GM11168 (cell line): ENCODE results near the gene MUC20.

ENCODE experiments used
- in situ Hi-C: fragments of 300-500 bp; cut with MboI; formaldehyde crosslinking; loops from one replicate; pipeline ENCODE4 v1.12.0; 2022; ENCODE audit warnings: low sequenced_read_pairs; ENCODE audit not compliant: unreplicated experiment

Gene MUC20

GRCh38 chr3:195708626-195709481 is 11.9 kb upstream of the MUC20 start:
- in situ Hi-C loops = loop anchor here (25.0 kb wide), 1 partner anchor 503 kb away; the partner anchor contains the start of genes SLC51A and ZDHHC19

DNA sequence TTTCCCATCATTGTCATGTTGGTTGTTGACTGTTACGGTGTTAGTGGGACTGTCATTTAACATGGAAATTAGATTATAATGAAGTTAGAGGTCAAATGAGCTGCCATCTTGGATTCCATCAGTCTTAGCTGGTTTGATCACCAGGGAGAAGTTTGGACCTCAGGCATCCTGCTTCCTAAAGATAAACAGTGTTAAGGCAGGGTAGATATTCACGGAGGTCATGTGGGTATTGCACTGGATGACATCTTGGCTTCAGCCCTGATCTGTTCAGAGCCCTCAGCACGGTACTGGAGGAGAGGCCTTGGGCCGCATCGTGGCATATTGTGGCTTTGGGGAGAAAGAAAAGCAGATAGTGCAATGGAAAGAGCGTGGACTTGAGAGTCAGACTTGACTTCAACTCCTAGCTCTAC is 11.1 kb upstream of the MUC20 start:
- in situ Hi-C loops = loop anchor here (25.0 kb wide), 1 partner anchor 503 kb away; the partner anchor contains the start of genes SLC51A and ZDHHC19

DNA sequence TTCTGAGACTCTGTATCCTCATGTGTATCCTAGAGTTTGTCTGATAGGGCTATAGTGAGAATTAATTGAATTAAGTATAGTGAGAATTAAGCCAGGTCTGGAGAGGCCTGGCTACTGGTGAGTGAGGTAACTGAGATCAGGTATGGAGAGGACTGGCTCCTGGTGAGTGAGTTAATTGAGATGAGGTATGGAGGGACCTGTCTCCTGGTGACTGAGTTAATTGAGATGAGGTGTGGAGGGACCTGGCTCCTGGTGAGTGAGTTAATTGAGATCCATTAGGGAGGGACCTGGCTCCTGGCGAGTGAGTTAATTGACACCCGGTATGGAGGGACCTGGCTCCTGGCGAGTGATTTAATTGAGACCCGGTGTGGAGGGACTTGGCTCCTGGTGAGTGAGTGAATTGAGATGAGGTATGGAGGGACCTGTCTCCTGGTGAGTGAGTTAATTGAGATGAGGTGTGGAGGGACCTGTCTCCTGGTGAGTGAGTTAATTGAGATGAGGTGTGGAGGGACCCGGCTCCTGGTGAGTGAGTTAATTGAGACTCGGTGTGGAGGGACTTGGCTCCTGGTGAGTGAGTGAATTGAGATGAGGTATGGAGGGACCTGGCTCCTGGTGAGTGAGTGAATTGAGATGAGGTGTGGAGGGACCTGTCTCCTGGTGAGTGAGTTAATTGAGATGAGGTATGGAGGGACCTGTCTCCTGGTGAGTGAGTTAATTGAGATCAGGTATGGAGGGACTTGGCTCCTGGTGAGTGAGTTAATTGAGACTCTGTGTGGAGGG is 10.5 kb upstream of the MUC20 start:
- in situ Hi-C loops = loop anchor here (25.0 kb wide), 1 partner anchor 502 kb away; the partner anchor contains the start of genes SLC51A and ZDHHC19

- in situ Hi-C loops = loop anchor here (25.0 kb wide), 1 partner anchor 501 kb away; the partner anchor contains the start of genes SLC51A and ZDHHC19
Observed at GRCh38 chr3:195711091-195711812, 9.5 kb upstream of the MUC20 start.

- in situ Hi-C loops = loop anchor here (25.0 kb wide), 1 partner anchor 500 kb away; the partner anchor contains the start of genes SLC51A and ZDHHC19
Observed at GRCh38 chr3:195711813-195712534, 8.8 kb upstream of the MUC20 start.

- in situ Hi-C loops = loop anchor here (25.0 kb wide), 1 partner anchor 500 kb away; the partner anchor contains the start of genes SLC51A and ZDHHC19
Observed at GRCh38 chr3:195712535-195712910, 8.3 kb upstream of the MUC20 start.

GRCh38 chr3:195713150-195713549 is 7.6 kb upstream of the MUC20 start:
- in situ Hi-C loops = loop anchor here (25.0 kb wide), 1 partner anchor 499 kb away; the partner anchor contains the start of genes SLC51A and ZDHHC19

- in situ Hi-C loops = loop anchor here (25.0 kb wide), 1 partner anchor 498 kb away; the partner anchor contains the start of genes SLC51A and ZDHHC19
Observed at GRCh38 chr3:195714380-195715011, 6.3 kb upstream of the MUC20 start.

DNA sequence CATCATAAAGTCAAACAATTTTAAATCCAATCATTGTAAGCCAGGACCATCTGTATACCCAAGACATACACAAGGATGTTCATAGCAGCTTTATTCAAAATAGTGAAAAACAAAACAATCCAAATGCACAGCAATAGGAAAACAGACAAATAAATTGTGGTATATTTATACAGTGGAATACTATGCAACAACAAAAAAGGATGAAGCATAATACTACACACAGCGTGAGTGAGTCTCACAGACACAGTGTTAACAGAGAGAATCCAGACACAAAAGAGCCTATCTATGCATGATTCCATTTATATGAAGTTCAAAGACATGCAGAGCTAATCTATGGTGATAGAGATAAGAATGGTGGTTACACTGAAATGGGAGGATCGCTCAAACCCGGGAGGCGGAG is 5.6 kb upstream of the MUC20 start:
- in situ Hi-C loops = loop anchor here (25.0 kb wide), 1 partner anchor 497 kb away; the partner anchor contains the start of genes SLC51A and ZDHHC19

- in situ Hi-C loops = loop anchor here (25.0 kb wide), 1 partner anchor 497 kb away; the partner anchor contains the start of genes SLC51A and ZDHHC19
Observed at GRCh38 chr3:195715583-195716266, 5.1 kb upstream of the MUC20 start.

- in situ Hi-C loops = loop anchor here (25.0 kb wide), 1 partner anchor 495 kb away; the partner anchor contains the start of genes SLC51A and ZDHHC19
Observed at GRCh38 chr3:195717416-195717815, 3.4 kb upstream of the MUC20 start.

- in situ Hi-C loops = loop anchor here (25.0 kb wide), 1 partner anchor 494 kb away; the partner anchor contains the start of genes SLC51A and ZDHHC19
Observed at GRCh38 chr3:195717852-195718476, 2.8 kb upstream of the MUC20 start.

- in situ Hi-C loops = loop anchor here (25.0 kb wide), 1 partner anchor 494 kb away; the partner anchor contains the start of genes SLC51A and ZDHHC19
Observed at GRCh38 chr3:195718477-195718984, 2.2 kb upstream of the MUC20 start.

GRCh38 chr3:195719514-195720254 is 1.1 kb upstream of the MUC20 start:
- in situ Hi-C loops = loop anchor here (5.0 to 25.0 kb wide), 2 partner anchors 102 to 493 kb away; partner anchors contain the start of genes SLC51A and ZDHHC19

DNA sequence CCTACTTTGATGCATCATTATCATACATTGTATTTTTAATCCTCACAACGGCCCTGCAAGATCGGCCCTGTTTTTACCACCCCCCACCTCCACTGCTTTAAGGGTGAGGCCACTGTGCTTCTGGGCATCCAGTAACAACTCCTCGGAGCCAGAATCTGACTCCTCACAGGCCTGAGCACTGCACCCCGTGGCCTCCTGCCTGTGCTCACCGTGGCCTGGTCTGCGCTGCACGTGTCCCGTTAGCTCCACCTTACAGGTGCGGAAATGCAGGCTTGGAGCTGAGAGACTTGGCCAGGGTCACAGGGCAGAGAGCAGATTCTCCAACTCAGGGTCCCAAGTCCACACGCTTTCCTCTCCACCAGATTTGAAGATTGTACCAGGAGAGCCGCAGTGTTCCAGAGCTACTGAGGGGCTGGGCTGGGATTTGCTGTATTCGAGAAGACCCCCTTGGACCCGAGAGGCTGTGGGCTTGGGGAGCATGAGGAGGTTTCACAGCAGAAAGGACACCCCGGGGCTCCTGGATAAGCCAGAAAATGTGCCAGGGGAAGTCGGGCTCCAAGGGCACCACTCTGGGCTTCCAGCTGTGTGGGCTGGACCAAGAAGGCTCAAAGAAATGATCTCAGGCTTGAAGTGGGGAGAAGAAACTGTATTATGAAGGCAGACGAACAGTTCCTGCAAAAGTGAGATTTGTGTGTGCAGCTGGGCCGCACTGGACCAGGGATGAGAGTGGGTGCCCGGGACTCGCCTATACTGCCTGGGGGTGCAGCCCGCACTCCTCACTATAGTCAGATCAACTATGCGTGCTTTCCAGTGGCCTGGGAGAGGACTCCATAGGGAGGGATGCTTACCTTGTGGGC is 1.6 kb downstream of the MUC20 start:
- in situ Hi-C loops = loop anchor here (5.0 to 25.0 kb wide), 2 partner anchors 105 to 490 kb away; partner anchors contain the start of genes SLC51A and ZDHHC19
